ENCODE measurements around the gene KRT86. TPM values are rescaled to one million over a fixed set of nuclear protein-coding genes. Genes with fewer than 3 reads are reported as not detected.
"Not testable (repeated sequence)": the region's sequence is repeated elsewhere in the genome, so short reads cannot be mapped to it uniquely, and the experiment has no call there.

The KRT86 gene
- total and polyA plus RNA-seq, 7 donors: 0.25 to 0.60 TPM; not detected in 5

GRCh38 chr12:52313926-52314325, 39.5 kb downstream of the KRT86 start:
- intact Hi-C loops (cut with DNase I): no loop called here
- Histone ChIP-seq H3K36me3 (no peaks in the 10 kb centered on the region), H3K27ac (no peak overlapping the region), H3K4me3 (no peak overlapping the region), H3K9me3 (no peaks in the 10 kb centered on the region), H3K27me3 (peaks cover 0 to 3% (median 0%) of the 10 kb centered on the region in 3 donors), H3K4me1 (peaks cover 0 to 18% (median 12%) of the 10 kb centered on the region in 4 donors)
- WGBS, 2 donors: 83 to 89% methylated on average over 9 of the region's 9 CpGs
- DNase-seq: no peak
- TF ChIP-seq POLR2AphosphoS5 (IDR thresholded peaks at IDR 0.05) (no peak), POLR2A (IDR thresholded peaks at IDR 0.05) (no peak), EP300 (IDR thresholded peaks at IDR 0.05) (no peak), CTCF (IDR thresholded peaks at IDR 0.05) (no peak)

GRCh38 chr12:52314511-52314910, 40.1 kb downstream of the KRT86 start:
- peaks cover 0 to 17% (median 9%) of the 10 kb centered on the region in 4 donors for H3K4me1 ChIP-seq
- no peak overlapping the region for H3K27ac ChIP-seq
- no peaks in the 10 kb centered on the region for H3K36me3 ChIP-seq
- H3K4me3 ChIP-seq: no peak overlapping the region
- intact Hi-C loops (cut with DNase I): no loop called here
- no peak for DNase-seq
- peaks cover 0 to 3% (median under 1%) of the 10 kb centered on the region in 3 donors for H3K27me3 ChIP-seq
- TF ChIP-seq EP300 (IDR thresholded peaks at IDR 0.05) (no peak), CTCF (IDR thresholded peaks at IDR 0.05) (no peak), POLR2A (IDR thresholded peaks at IDR 0.05) (no peak), POLR2AphosphoS5 (IDR thresholded peaks at IDR 0.05) (no peak)
- 83 to 87% methylated on average over 13 of the region's 13 CpGs for WGBS, 2 donors
- H3K9me3 ChIP-seq: no peaks in the 10 kb centered on the region

GRCh38 chr12:52315721-52316120, 41.3 kb downstream of the KRT86 start:
- H3K27me3 ChIP-seq; intact Hi-C loops (cut with DNase I); H3K27ac ChIP-seq; H3K9me3 ChIP-seq; DNase-seq; H3K4me3 ChIP-seq; H3K36me3 ChIP-seq: not testable (repeated sequence)
- 61 to 69% methylated on average over 9 of the region's 9 CpGs for WGBS, 2 donors
- peaks cover 0 to 12% (median 8%) of the 10 kb centered on the region in 4 donors for H3K4me1 ChIP-seq

GRCh38 chr12:52316290-52316689, 41.8 kb downstream of the KRT86 start:
- H3K27me3 ChIP-seq: peaks cover 0 to 5% (median 3%) of the 10 kb centered on the region in 3 donors
- no peak overlapping the region for H3K27ac ChIP-seq
- intact Hi-C loops (cut with DNase I): no loop called here
- H3K36me3 ChIP-seq: no peaks in the 10 kb centered on the region
- H3K4me1 ChIP-seq: peaks cover 0 to 11% (median 3%) of the 10 kb centered on the region in 4 donors
- no peaks in the 10 kb centered on the region for H3K9me3 ChIP-seq
- WGBS, 2 donors: 84 to 95% methylated on average over 9 of the region's 9 CpGs
- H3K4me3 ChIP-seq: no peak overlapping the region
- TF ChIP-seq POLR2AphosphoS5 (IDR thresholded peaks at IDR 0.05) (no peak), EP300 (IDR thresholded peaks at IDR 0.05) (no peak)
- no peak for DNase-seq

- intact Hi-C loops (cut with DNase I): no loop called here
- Histone ChIP-seq H3K27ac (no peak overlapping the region), H3K27me3 (peaks cover 0 to 5% (median 3%) of the 10 kb centered on the region in 3 donors), H3K4me1 (peaks cover 0 to 11% (median under 1%) of the 10 kb centered on the region in 4 donors), H3K9me3 (no peaks in the 10 kb centered on the region), H3K36me3 (no peaks in the 10 kb centered on the region), H3K4me3 (no peak overlapping the region)
- no peak for TF ChIP-seq CTCF (IDR thresholded peaks at IDR 0.05)
- no peak for TF ChIP-seq EP300 (IDR thresholded peaks at IDR 0.05)
- TF ChIP-seq POLR2A (IDR thresholded peaks at IDR 0.05): no peak
- DNase-seq: no peak
- WGBS, 2 donors: 89 to 96% methylated on average over 11 of the region's 11 CpGs
These were observed 42.3 kb downstream of the KRT86 start for GRCh38 chr12:52316701-52317100.

- no peak for DNase-seq
- WGBS, 2 donors: 87 to 89% methylated on average over 12 of the region's 12 CpGs
- Histone ChIP-seq H3K9me3 (no peaks in the 10 kb centered on the region), H3K36me3 (no peaks in the 10 kb centered on the region), H3K27ac (no peak overlapping the region), H3K27me3 (peaks cover 0 to 5% (median 3%) of the 10 kb centered on the region in 3 donors), H3K4me1 (peaks cover 0 to 10% (median 0%) of the 10 kb centered on the region in 4 donors), H3K4me3 (no peak overlapping the region)
- intact Hi-C loops (cut with DNase I): no loop called here
- TF ChIP-seq POLR2A (IDR thresholded peaks at IDR 0.05): no peak
- TF ChIP-seq EP300 (IDR thresholded peaks at IDR 0.05): no peak
- TF ChIP-seq POLR2AphosphoS5 (IDR thresholded peaks at IDR 0.05): no peak
- TF ChIP-seq CTCF (IDR thresholded peaks at IDR 0.05): no peak
These were observed 43.1 kb downstream of the KRT86 start for GRCh38 chr12:52317468-52318052.
